Stimulated activated CD4-positive, alpha-beta T cell treated with anti-CD3 and anti-CD28 coated beads, Interleukin-1b, Interleukin-23, amount 100 ng/mL, for 48 hours (primary cell): Measurements from ENCODE around the gene RCSD1.

Experiments used
- DNase-seq: peaks from one replicate; pipeline ENCODE4 v3.0.0-alpha.2; 2020

RCSD1 gene

GRCh38 chr1:167747988-167748387 is 118.0 kb downstream of the RCSD1 start:
- DNase-seq = no peak

- no peak for DNase-seq
Measured at GRCh38 chr1:167748906-167749305, 118.9 kb downstream of the RCSD1 start.

GRCh38 chr1:167749741-167750140 is 119.7 kb downstream of the RCSD1 start:
- no peak for DNase-seq

GRCh38 chr1:167750641-167751040 is 120.6 kb downstream of the RCSD1 start:
- no peak for DNase-seq

GRCh38 chr1:167751676-167752075 is 121.6 kb downstream of the RCSD1 start:
- DNase-seq = no peak

- DNase-seq = no peak
Measured at GRCh38 chr1:167752219-167752985, 122.4 kb downstream of the RCSD1 start.

GRCh38 chr1:167755654-167756053 is 125.6 kb downstream of the RCSD1 start:
- DNase-seq = no peak
